SU-DHL-6 (cell line): ENCODE measurements around the gene EPYC.

ENCODE experiments used
- EZH2phosphoT487 ChIP-seq: fragments of 200-600 bp; sonication (generic), shearing (Covaris generic); conservative IDR thresholded peaks from 2 replicates; pipeline ENCODE4 v1.6.1; 2018; ENCODE audit warnings: mild to moderate bottlenecking, antibody characterized with exemption, low read length, moderate library complexity, mixed read lengths
- TF ChIP-seq, protein P1 (sequence below): fragments of 200-600 bp; sonication (generic); IDR thresholded peaks from one replicate; pipeline ENCODE4 v1.5.1; 2017; ENCODE audit warnings: antibody characterized with exemption, mild to moderate bottlenecking, low read length, moderate library complexity; ENCODE audit not compliant: insufficient read depth, poor library complexity, severe bottlenecking

DNA sequence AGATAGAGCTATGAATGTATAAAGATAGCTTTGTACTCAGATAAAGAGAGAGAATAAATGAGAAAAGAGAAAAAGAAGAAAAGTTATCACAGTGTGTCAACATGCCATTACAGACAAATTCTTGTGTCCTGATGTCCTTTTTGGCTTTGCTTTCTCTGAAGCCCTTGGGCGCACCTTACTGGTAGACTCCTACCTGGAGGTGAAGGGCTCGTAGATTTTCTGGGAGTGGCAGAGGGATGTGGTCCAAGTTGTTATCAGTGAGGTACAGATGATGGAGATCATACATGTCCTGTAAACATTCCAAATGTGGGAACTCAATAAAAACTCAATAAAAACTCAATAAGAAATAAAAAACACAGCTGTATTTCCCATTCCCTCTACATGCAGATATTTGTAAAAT, 34.9 kb downstream of the EPYC start:
- TF ChIP-seq, protein P1, sequence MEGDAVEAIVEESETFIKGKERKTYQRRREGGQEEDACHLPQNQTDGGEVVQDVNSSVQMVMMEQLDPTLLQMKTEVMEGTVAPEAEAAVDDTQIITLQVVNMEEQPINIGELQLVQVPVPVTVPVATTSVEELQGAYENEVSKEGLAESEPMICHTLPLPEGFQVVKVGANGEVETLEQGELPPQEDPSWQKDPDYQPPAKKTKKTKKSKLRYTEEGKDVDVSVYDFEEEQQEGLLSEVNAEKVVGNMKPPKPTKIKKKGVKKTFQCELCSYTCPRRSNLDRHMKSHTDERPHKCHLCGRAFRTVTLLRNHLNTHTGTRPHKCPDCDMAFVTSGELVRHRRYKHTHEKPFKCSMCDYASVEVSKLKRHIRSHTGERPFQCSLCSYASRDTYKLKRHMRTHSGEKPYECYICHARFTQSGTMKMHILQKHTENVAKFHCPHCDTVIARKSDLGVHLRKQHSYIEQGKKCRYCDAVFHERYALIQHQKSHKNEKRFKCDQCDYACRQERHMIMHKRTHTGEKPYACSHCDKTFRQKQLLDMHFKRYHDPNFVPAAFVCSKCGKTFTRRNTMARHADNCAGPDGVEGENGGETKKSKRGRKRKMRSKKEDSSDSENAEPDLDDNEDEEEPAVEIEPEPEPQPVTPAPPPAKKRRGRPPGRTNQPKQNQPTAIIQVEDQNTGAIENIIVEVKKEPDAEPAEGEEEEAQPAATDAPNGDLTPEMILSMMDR = no peak
- no peak for TF ChIP-seq EZH2phosphoT487
